Suprapubic skin (tissue), 4 donors: ENCODE data around the gene TRIM56. TPM values are rescaled to one million over a fixed set of nuclear protein-coding genes. Genes with fewer than 3 reads are reported as not detected.

Source experiments
- DNase-seq, 2 donors: peaks; one replicate each; pipeline ENCODE4 v3.0.0-alpha.2; 2019; ENCODE audit warnings: low spot score in 2 of 2
- H3K27ac ChIP-seq: fragments of 200-600 bp; sonication (generic); one replicate; pipeline ENCODE4 v1.5.1; 2019
- H3K27me3 ChIP-seq: fragments of 200-600 bp; sonication (generic); one replicate; pipeline ENCODE4 v1.5.1; 2019
- H3K36me3 ChIP-seq: fragments of 200-600 bp; sonication (generic); one replicate; pipeline ENCODE4 v1.5.1; 2019
- H3K4me1 ChIP-seq: fragments of 200-600 bp; sonication (generic); one replicate; pipeline ENCODE4 v1.5.1; 2019
- H3K4me3 ChIP-seq: fragments of 200-600 bp; sonication (generic); one replicate; pipeline ENCODE4 v1.5.1; 2019; ENCODE audit warnings: mild to moderate bottlenecking
- H3K9me3 ChIP-seq: fragments of 200-600 bp; sonication (generic); one replicate; pipeline ENCODE4 v1.5.1; 2019
- EP300 ChIP-seq: sonication (generic); formaldehyde crosslinking; IDR thresholded peaks from one replicate; pipeline ENCODE4 v1.6.1; 2017; ENCODE audit warnings: antibody characterized with exemption
- POLR2A ChIP-seq, 2 donors: fragments of 450-650 bp; IDR thresholded peaks; one replicate each; pipeline ENCODE4 v1.6.1; 2017; ENCODE audit warnings: antibody characterized with exemption in 2 of 2, mild to moderate bottlenecking in 2 of 2, moderate library complexity in 2 of 2
- POLR2AphosphoS5 ChIP-seq, 3 donors: sonication (generic); formaldehyde crosslinking; IDR thresholded peaks; one replicate each; pipeline ENCODE4 v1.6.1; 2017; ENCODE audit warnings: antibody characterized with exemption in 3 of 3
- WGBS: methylation state at CpG from one replicate; pipeline ENCODE4 v1.1.5; 2018; 5-methylcytosine and 5-hydroxymethylcytosine counted together
- total RNA-seq, 4 donors: library from RNA; depleted of rRNA; stranded (reverse); fragments of >200 nt; gene quantifications; one replicate each; pipeline ENCODE4 v1.1.0, GENCODE V29; 2016
- TF ChIP-seq, protein P1 (sequence below), 2 donors: fragments of 200-600 bp in 1 of 2; fragments of 450-650 bp in 1 of 2; sonication (generic) in 1 of 2; IDR thresholded peaks; one replicate each; pipeline ENCODE4 v1.5.1; 2016 to 2019; ENCODE audit warnings: antibody characterized with exemption in 2 of 2, mild to moderate bottlenecking in 1 of 2, moderate library complexity in 1 of 2

The TRIM56 gene
- total RNA-seq, 4 donors from 2014 or later = 12.1 to 28.9 (median 17.8) TPM

DNA sequence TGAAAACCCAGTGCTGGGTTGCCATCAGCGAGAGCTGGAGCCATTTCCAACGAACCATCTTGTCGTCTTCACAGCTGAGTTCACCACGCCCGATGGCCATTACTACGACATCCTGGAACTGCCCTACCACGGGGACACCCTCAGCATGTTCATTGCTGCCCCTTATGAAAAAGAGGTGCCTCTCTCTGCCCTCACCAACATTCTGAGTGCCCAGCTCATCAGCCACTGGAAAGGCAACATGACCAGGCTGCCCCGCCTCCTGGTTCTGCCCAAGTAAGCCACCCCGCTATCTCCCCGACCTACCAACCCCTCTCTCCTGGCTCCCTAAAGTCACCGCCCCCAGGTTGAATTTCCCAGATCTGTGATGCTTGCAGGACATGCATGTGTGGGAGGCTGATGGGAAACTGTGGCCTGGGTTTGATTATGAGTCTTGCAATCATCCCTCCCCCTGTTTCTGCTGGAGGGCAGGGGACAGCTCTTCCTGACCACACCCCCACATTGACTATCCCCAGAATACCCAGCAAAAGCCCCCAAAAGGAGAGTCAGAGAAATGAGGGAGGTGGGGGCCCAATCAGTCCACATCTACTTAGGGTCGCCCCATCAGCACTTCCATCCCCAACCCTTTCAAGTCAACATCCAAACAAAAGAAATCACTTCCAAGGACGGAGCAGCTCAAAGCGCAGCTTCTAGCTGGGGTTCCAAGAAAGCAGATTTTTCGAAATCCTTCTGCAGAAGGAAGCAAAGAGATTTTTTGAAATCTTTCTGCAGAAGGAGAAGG is 48.5 kb downstream of the TRIM56 start:
- TF ChIP-seq, protein P1, sequence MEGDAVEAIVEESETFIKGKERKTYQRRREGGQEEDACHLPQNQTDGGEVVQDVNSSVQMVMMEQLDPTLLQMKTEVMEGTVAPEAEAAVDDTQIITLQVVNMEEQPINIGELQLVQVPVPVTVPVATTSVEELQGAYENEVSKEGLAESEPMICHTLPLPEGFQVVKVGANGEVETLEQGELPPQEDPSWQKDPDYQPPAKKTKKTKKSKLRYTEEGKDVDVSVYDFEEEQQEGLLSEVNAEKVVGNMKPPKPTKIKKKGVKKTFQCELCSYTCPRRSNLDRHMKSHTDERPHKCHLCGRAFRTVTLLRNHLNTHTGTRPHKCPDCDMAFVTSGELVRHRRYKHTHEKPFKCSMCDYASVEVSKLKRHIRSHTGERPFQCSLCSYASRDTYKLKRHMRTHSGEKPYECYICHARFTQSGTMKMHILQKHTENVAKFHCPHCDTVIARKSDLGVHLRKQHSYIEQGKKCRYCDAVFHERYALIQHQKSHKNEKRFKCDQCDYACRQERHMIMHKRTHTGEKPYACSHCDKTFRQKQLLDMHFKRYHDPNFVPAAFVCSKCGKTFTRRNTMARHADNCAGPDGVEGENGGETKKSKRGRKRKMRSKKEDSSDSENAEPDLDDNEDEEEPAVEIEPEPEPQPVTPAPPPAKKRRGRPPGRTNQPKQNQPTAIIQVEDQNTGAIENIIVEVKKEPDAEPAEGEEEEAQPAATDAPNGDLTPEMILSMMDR (IDR thresholded peaks at IDR 0.05) = no peak
- TF ChIP-seq POLR2AphosphoS5 (IDR thresholded peaks at IDR 0.05) (no peak), EP300 (no peak), POLR2A (IDR thresholded peaks at IDR 0.05) (no peak)
- DNase-seq = no peak
- Histone ChIP-seq H3K36me3 (peaks cover 7% of the 10 kb centered on the region), H3K9me3 (no peaks in the 10 kb centered on the region), H3K27ac (no peak overlapping the region), H3K4me3 (no peak overlapping the region), H3K27me3 (no peaks in the 10 kb centered on the region), H3K4me1 (peaks cover 16% of the 10 kb centered on the region)
- 78% methylated on average over 15 of the region's 15 CpGs for WGBS

DNA sequence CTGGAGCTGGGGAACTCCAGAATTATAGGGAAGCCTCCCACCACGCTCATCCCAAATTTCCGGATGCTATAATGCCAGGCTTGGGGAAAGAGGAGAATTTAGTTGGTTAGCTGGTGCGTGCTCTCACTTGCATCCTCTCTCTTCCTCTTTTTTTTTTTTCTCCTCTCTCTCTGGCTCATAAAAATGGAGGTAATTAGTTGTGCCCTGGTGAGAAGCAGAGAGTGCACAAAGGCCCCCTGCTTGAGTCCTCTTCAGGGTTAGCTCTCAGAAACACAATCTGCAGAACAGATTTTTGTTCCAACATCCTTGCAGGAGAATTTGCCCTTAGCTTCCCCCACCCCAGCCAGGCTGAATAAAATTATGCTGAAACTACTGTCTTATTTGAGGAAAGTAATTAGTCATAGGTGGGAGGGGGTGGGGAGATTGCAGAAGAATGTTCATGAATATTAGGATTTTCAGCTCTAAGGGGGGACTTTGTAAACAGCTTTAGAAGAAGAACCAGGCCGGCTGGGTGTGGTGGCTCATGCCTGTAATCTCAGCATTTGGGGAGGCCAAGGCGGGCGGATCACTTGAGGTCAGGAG is 49.2 kb downstream of the TRIM56 start:
- Histone ChIP-seq H3K27ac (no peak overlapping the region), H3K36me3 (peaks cover 7% of the 10 kb centered on the region), H3K4me3 (no peak overlapping the region), H3K9me3 (no peaks in the 10 kb centered on the region), H3K4me1 (peaks cover 21% of the 10 kb centered on the region), H3K27me3 (no peaks in the 10 kb centered on the region)
- TF ChIP-seq POLR2A (IDR thresholded peaks at IDR 0.05) = no peak
- TF ChIP-seq POLR2AphosphoS5 (IDR thresholded peaks at IDR 0.05) = no peak
- no peak for TF ChIP-seq EP300
- TF ChIP-seq, protein P1 (IDR thresholded peaks at IDR 0.05) = no peak
- no peak for DNase-seq
- WGBS = 78% methylated on average over 6 of the region's 6 CpGs

DNA sequence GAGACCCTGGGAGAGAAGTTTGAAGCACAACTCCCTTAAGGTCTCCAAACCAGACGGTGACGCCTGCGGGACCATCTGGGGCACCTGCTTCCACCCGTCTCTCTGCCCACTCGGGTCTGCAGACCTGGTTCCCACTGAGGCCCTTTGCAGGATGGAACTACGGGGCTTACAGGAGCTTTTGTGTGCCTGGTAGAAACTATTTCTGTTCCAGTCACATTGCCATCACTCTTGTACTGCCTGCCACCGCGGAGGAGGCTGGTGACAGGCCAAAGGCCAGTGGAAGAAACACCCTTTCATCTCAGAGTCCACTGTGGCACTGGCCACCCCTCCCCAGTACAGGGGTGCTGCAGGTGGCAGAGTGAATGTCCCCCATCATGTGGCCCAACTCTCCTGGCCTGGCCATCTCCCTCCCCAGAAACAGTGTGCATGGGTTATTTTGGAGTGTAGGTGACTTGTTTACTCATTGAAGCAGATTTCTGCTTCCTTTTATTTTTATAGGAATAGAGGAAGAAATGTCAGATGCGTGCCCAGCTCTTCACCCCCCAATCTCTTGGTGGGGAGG is 52.5 kb downstream of the TRIM56 start:
- DNase-seq = no peak
- H3K27ac ChIP-seq = peak overlapping the region; percentile 49
- WGBS = 80% methylated on average over 9 of the region's 9 CpGs
- TF ChIP-seq, protein P1 (IDR thresholded peaks at IDR 0.05) = no peak
- TF ChIP-seq POLR2A (IDR thresholded peaks at IDR 0.05) = no peak
- no peak for TF ChIP-seq EP300
- TF ChIP-seq POLR2AphosphoS5 (IDR thresholded peaks at IDR 0.05) = no peak
- peaks cover 24% of the 10 kb centered on the region for H3K4me1 ChIP-seq
- H3K4me3 ChIP-seq = no peak overlapping the region
- no peaks in the 10 kb centered on the region for H3K9me3 ChIP-seq
- H3K36me3 ChIP-seq = peaks cover 3% of the 10 kb centered on the region
- no peaks in the 10 kb centered on the region for H3K27me3 ChIP-seq

DNA sequence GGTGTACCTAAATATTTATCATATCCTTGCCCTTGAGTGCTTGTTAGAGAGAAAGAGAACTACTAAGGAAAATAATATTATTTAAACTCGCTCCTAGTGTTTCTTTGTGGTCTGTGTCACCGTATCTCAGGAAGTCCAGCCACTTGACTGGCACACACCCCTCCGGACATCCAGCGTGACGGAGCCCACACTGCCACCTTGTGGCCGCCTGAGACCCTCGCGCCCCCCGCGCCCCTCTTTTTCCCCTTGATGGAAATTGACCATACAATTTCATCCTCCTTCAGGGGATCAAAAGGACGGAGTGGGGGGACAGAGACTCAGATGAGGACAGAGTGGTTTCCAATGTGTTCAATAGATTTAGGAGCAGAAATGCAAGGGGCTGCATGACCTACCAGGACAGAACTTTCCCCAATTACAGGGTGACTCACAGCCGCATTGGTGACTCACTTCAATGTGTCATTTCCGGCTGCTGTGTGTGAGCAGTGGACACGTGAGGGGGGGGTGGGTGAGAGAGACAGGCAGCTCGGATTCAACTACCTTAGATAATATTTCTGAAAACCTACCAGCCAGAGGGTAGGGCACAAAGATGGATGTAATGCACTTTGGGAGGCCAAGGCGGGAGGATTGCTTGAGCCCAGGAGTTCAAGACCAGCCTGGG is 53.1 kb downstream of the TRIM56 start:
- peak overlapping the region; percentile 49 for H3K27ac ChIP-seq
- peaks cover 3% of the 10 kb centered on the region for H3K36me3 ChIP-seq
- no peaks in the 10 kb centered on the region for H3K9me3 ChIP-seq
- no peak for TF ChIP-seq POLR2A (IDR thresholded peaks at IDR 0.05)
- TF ChIP-seq, protein P1 (IDR thresholded peaks at IDR 0.05) = peak; percentile 64 to 72
- TF ChIP-seq POLR2AphosphoS5 (IDR thresholded peaks at IDR 0.05) = peak in 1 of 3 donors; percentile 15
- no peak for TF ChIP-seq EP300
- WGBS = 8% methylated on average over 16 of the region's 16 CpGs
- H3K4me3 ChIP-seq = no peak overlapping the region
- H3K4me1 ChIP-seq = peaks cover 24% of the 10 kb centered on the region
- no peaks in the 10 kb centered on the region for H3K27me3 ChIP-seq
- DNase-seq = peak; percentile 86 to 95

DNA sequence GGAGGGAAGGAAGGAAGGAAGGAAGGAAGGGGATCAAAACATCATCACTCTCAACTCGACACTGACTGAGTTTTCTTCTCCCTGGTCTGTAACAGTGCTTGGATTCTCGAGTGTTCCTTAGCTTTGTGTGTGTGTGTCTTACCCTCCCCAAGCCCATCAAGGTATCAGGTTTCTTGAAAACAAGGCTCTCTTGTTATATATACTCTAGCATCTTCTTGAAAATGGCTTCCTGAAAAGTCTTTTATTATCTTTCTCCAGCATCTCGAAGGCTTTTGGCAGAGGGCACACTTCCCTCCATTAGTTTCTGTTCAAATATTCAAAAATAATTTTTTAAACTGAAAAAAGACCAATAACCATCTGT is 55.0 kb downstream of the TRIM56 start:
- no peaks in the 10 kb centered on the region for H3K36me3 ChIP-seq
- H3K4me3 ChIP-seq = no peak overlapping the region
- no peak overlapping the region for H3K27ac ChIP-seq
- WGBS = 28% methylated on average over 3 of the region's 3 CpGs
- DNase-seq = no peak
- peaks cover 33% of the 10 kb centered on the region for H3K4me1 ChIP-seq
- TF ChIP-seq, protein P1 (IDR thresholded peaks at IDR 0.05) = no peak
- no peak for TF ChIP-seq POLR2AphosphoS5 (IDR thresholded peaks at IDR 0.05)
- no peak for TF ChIP-seq POLR2A (IDR thresholded peaks at IDR 0.05)
- TF ChIP-seq EP300 = no peak
- H3K27me3 ChIP-seq = no peaks in the 10 kb centered on the region
- no peaks in the 10 kb centered on the region for H3K9me3 ChIP-seq
